G401 (cell line): ENCODE measurements around the gene MAST4. TPM values are rescaled to one million over a fixed set of nuclear protein-coding genes. Genes with fewer than 3 reads are reported as not detected.

ENCODE experiments used
- DNase-seq: peaks from one replicate; pipeline ENCODE4 v3.0.0-alpha.2; 2015; ENCODE audit warnings: low spot score
- in situ Hi-C: cut with HindIII; loops from 2 replicates; pipeline ENCODE4 v1.10.0; 2016; ENCODE audit warnings: low sequenced_read_pairs, mixed read lengths
- total RNA-seq: library from RNA; depleted of rRNA; stranded (reverse); fragments of >200 nt; shearing (Covaris generic); gene quantifications from 2 replicates; pipeline ENCODE4 v1.2.3, GENCODE V29; 2014

MAST4 gene
- total RNA-seq, 1 experiment from 2014 or later, result not detected

- in situ Hi-C loops, result no loop called here
- DNase-seq, result no peak
These were observed 6.4 kb downstream of the MAST4 start for GRCh38 chr5:66602621-66603020.

- in situ Hi-C loops, result no loop called here
- no peak for DNase-seq
These were observed 7.0 kb downstream of the MAST4 start for GRCh38 chr5:66603164-66603563.

- in situ Hi-C loops, result no loop called here
- DNase-seq, result no peak
These were observed 7.7 kb downstream of the MAST4 start for GRCh38 chr5:66603881-66604280.

- DNase-seq, result no peak
- in situ Hi-C loops, result no loop called here
These were observed 10.5 kb downstream of the MAST4 start for GRCh38 chr5:66606713-66607112.

GRCh38 chr5:66608501-66608900 lies 12.3 kb downstream of the MAST4 start:
- in situ Hi-C loops, result no loop called here
- no peak for DNase-seq

GRCh38 chr5:66609615-66610014 lies 13.4 kb downstream of the MAST4 start:
- no peak for DNase-seq
- in situ Hi-C loops, result no loop called here

- DNase-seq, result no peak
- in situ Hi-C loops, result no loop called here
These were observed 16.0 kb downstream of the MAST4 start for GRCh38 chr5:66612226-66612625.

GRCh38 chr5:66615136-66615535 lies 18.9 kb downstream of the MAST4 start:
- DNase-seq, result no peak
- in situ Hi-C loops, result no loop called here

GRCh38 chr5:66615894-66616293 lies 19.7 kb downstream of the MAST4 start:
- DNase-seq, result no peak
- in situ Hi-C loops, result no loop called here

GRCh38 chr5:66616520-66617225 lies 20.5 kb downstream of the MAST4 start:
- in situ Hi-C loops, result no loop called here
- no peak for DNase-seq

GRCh38 chr5:66617226-66617861 lies 21.2 kb downstream of the MAST4 start:
- no peak for DNase-seq
- in situ Hi-C loops, result no loop called here

- no peak for DNase-seq
These were observed 22.0 kb downstream of the MAST4 start for GRCh38 chr5:66617991-66618768.

GRCh38 chr5:66620711-66621110 lies 24.5 kb downstream of the MAST4 start:
- in situ Hi-C loops, result no loop called here
- no peak for DNase-seq

More at GRCh38 chr5:66617991-66618768, 22.0 kb downstream of the MAST4 start:
- in situ Hi-C loops, result no loop called here

GRCh38 chr5:66621146-66621545 lies 25.0 kb downstream of the MAST4 start:
- no peak for DNase-seq
- in situ Hi-C loops, result no loop called here

- no peak for DNase-seq
- in situ Hi-C loops, result no loop called here
These were observed 25.5 kb downstream of the MAST4 start for GRCh38 chr5:66621736-66622135.

GRCh38 chr5:66628561-66628960 lies 32.4 kb downstream of the MAST4 start:
- no peak for DNase-seq
- in situ Hi-C loops, result no loop called here

- DNase-seq, result no peak
- in situ Hi-C loops, result no loop called here
These were observed 33.3 kb downstream of the MAST4 start for GRCh38 chr5:66629446-66629845.

GRCh38 chr5:66633754-66634153 lies 37.6 kb downstream of the MAST4 start:
- no peak for DNase-seq
- in situ Hi-C loops, result no loop called here

- in situ Hi-C loops, result no loop called here
- no peak for DNase-seq
These were observed 38.4 kb downstream of the MAST4 start for GRCh38 chr5:66634601-66635000.

- DNase-seq, result no peak
- in situ Hi-C loops, result no loop called here
These were observed 41.8 kb downstream of the MAST4 start for GRCh38 chr5:66637994-66638393.
